GM11168 (cell line): Measurements from ENCODE around the gene ELOA.
"Not testable (repeated sequence)": the region's sequence is repeated elsewhere in the genome, so short reads cannot be mapped to it uniquely, and the experiment has no call there.

Source experiments
- in situ Hi-C: fragments of 300-500 bp; cut with MboI; formaldehyde crosslinking; loops from one replicate; pipeline ENCODE4 v1.12.0; 2022; ENCODE audit warnings: low sequenced_read_pairs; ENCODE audit not compliant: unreplicated experiment

Gene ELOA

GRCh38 chr1:23732363-23733224 lies 10.7 kb upstream of the ELOA start:
- in situ Hi-C loops, result no loop called here

DNA sequence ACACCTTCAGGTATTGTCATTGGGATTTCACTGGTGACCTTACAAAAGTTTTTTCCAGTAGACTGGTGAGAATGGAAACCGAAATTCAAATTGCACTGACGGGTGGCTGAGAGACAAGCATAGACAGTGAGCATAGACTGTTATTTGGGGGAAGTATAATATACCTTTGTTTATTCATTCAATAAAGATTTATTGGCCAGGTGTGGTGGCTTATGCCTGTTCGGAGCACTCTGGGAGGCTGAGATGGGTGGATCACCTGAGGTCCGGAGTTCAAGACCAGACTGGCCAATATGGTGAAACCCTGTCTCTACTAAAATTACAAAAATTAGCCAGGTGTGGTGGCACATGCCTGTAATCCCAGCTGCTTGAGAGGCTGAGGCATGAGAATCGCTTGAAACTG lies 10.0 kb upstream of the ELOA start:
- in situ Hi-C loops, result not testable (repeated sequence)

DNA sequence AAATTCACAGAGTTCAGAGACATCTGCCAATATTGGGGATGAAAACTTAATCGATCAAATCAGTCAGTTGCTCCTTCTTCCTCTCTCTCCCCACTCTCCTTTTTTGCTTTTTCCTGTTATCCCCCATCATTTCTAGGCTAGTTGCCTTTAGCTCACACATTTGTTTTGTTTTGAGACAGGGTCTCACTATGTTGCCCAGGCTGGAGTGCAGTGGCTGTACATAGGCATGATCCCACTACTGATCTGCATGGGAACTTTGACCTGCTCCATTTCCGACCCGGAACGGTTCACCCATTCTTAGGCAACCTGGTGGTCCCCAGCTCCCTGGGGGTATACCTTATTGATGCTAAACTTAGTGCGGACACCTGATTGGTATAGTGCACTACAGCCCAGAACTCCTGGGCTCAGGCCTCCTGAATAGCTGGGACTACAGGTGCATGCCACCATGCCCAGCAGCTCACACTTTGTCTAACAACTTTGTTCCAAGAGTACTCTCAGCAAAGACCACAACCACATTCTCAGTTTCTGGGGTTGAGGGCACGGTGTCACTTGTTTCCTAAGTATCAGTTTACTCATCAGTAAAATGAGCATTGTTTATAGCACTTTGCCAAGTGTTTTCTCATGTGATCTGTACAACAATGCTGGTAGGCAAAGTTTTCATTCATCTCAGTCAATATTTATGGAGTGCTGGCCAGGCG lies 6.7 kb upstream of the ELOA start:
- in situ Hi-C loops, result no loop called here

DNA sequence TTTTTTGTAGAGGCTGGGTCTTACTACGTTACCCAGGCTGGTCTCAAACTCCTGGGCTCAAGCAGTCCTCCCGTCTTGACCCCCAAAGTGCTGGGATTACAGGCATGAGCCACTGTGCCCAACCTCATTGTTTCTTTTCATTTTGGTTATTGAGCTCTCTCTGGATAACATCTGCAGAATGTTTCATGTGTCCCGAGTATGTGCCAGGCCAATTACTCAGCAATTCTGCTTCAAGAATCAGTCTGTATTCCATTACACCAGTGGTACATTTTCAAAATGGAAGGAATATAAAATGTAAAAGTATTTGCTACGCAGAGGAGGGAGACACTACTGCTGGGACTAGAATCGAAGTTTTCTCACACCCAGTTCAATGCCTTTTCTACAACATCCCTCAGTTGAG lies 1.7 kb upstream of the ELOA start:
- in situ Hi-C loops, result no loop called here

GRCh38 chr1:23742670-23743286 lies 493 bp upstream of the ELOA start:
- in situ Hi-C loops, result no loop called here

DNA sequence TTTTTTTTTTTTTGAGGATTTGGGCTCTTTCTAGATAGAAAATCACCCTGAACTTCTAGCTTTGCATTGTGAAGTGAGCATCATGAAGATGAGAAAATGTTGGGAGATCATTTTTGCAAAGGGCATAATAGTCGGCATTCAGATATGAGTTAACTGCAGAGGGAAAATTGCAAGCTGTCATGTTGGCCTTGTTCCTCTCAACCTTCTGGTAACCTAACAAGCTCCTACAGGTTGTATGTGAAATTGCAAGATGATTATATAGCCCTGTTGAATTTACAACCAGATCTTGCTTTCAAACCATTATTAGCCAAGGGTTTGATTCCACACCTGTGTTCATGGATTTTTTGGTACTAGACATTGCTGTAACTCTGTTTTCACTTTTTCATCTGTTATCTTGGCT lies 2.2 kb downstream of the ELOA start:
- in situ Hi-C loops, result no loop called here

GRCh38 chr1:23748016-23748415 lies 4.7 kb downstream of the ELOA start:
- in situ Hi-C loops, result no loop called here

- in situ Hi-C loops, result loop anchor here (10.0 kb wide), 2 partner anchors 56 to 206 kb away; partner anchors contain the start of gene RPL11
These were observed 8.0 kb downstream of the ELOA start for GRCh38 chr1:23751050-23751814.

DNA sequence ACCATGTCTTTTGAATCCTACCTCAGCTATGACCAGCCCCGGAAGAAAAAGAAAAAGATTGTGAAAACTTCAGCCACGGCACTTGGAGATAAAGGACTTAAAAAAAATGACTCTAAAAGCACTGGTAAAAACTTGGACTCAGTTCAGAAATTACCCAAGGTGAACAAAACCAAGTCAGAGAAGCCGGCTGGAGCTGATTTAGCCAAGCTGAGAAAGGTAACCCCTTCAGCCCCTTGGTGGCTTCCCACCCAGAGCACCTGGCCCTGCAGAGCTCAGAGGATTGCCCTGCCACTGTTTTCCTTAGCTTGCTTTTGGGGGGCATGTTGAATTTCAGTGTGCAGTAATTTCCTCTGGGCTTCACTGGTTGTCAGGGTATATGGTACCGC lies 8.5 kb downstream of the ELOA start:
- in situ Hi-C loops, result loop anchor here (10.0 kb wide), 2 partner anchors 57 to 207 kb away; partner anchors contain the start of gene RPL11

GRCh38 chr1:23752909-23753308 lies 9.6 kb downstream of the ELOA start:
- in situ Hi-C loops, result loop anchor here (10.0 kb wide), 2 partner anchors 58 to 208 kb away; partner anchors contain the start of gene RPL11

GRCh38 chr1:23756676-23757075 lies 13.4 kb downstream of the ELOA start:
- in situ Hi-C loops, result loop anchor here (10.0 kb wide), 2 partner anchors 62 to 212 kb away; partner anchors contain the start of gene RPL11

- in situ Hi-C loops, result loop anchor here (10.0 kb wide), 2 partner anchors 63 to 213 kb away; partner anchors contain the start of gene RPL11
These were observed 14.5 kb downstream of the ELOA start for GRCh38 chr1:23757812-23758211.

DNA sequence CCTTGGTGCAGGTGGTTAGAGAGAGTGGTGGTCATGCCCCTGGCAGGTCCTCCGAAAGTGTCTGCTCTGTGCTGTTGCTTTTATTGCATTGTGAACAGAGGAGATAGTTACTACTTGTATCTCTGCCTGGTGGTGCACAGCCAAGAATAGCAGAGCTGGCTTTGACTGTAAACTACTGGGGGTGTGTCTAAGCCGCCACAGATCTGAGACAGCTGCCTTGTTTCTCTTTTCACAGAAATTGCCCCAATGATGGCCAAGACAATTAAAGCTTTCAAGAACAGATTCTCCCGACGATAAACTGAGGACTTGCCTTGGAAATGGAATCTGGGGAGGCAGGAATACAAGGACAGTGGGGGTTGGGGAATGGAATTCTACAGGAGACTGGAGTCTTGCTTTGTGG lies 16.0 kb downstream of the ELOA start:
- in situ Hi-C loops, result loop anchor here (10.0 kb wide), 2 partner anchors 64 to 214 kb away; partner anchors contain the start of gene RPL11

GRCh38 chr1:23763041-23763577 lies 19.8 kb downstream of the ELOA start:
- in situ Hi-C loops, result no loop called here

- in situ Hi-C loops, result no loop called here
These were observed 25.5 kb downstream of the ELOA start for GRCh38 chr1:23768733-23769132.

DNA sequence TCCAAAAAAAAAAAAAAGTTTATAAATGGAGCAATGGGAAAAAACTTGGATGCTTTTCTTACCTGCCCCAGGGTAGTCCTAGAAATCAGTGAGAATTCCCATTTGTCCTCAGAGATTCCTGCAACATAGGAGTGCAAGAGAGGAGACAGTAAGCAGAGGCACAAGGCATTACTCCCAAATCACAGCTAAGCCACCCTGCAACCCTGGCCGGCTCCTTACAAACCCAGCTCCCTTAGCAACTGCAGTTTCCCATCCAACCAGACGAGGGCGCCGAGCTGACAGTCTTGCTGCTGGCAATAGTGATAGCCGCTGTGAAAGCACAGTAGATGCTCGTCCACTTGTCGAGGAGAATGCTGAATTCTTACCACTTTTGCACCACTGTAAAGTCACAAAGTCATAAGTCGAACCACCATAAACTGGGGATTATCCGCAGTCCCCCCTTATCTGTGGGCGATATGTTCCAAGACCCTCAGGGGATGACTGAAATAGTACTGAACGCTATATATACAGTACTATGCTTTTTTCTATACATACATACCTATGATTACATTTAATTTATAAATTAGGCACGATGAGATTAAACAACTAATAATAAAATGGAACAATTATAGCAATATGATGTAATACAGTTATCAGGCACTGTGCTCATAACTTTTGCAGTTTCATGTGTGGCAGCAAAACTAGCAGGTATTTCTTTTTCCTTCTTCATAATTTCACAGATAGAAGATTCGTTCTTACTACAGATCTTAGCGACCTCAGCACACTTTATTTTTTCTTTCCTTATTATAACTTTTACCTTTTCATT lies 29.0 kb downstream of the ELOA start:
- in situ Hi-C loops, result no loop called here

DNA sequence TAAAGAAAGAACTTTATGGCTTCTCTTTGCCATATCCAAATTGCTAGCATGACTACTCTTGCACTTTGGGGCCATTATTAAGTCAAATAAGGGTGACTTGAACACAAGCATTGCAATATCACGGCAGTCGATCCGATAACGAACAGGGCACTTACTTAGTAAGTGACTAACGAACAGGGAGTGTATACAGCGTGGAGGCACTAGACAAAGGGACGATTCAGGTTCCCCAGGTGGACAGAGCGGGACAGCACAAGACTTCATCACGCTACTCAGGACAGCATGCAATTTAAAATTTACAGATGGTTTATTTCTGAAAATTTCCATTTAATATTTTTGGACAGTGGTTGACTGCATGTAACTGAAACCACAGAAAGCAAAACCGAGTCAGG lies 29.6 kb downstream of the ELOA start:
- in situ Hi-C loops, result no loop called here

DNA sequence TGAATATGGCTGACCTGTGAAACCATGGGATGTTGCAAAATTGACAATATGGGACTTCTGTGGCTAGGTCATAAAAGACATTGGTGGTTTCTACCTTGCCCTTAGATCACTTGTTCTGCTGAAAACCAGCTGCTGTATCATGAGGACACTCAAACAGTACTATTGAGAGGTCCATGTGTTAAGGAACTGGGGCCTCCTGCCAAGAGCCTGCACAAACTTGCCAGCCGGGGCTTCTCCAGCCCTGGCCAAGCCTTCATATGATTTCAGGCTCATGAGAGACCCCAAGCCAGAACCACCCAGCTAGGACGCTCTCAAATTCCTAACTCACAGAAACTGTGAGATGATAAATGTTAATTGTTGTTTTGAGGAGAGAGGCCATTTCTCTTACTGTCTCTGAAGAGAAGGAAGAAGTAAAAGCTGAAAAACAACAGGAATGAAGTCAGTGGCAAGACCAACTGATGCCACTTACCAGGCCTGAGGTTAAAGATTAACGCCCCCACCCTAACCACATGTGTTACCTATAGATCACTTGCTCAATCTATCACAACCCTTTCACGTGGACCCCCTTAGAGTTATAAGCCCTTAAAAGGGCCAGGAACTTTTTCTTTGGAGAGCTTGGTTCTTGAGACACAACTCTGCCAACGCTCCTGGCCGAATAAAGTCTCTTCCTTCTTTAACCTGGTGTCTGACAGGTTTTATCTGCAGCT lies 31.1 kb downstream of the ELOA start:
- in situ Hi-C loops, result no loop called here
